AG08396 (cell line): ENCODE results near the gene EPHB1.
A peak's percentile ranks its signal among the peaks of the same experiment; 100 is the strongest.

ENCODE experiments used
- DNase-seq: peaks from one replicate; pipeline ENCODE4 v3.0.0; 2012; ENCODE audit warnings: low spot score, mixed read lengths

EPHB1 gene

GRCh38 chr3:134794950-134795745 lies at the start of gene EPHB1:
Gene EPHB1 (plus strand): TSS chr3:134795260.
- peak; percentile 93 for DNase-seq

GRCh38 chr3:134748698-134749097 lies 46.4 kb upstream of the EPHB1 start:
- DNase-seq = no peak

GRCh38 chr3:134749174-134749573 lies 45.9 kb upstream of the EPHB1 start:
- no peak for DNase-seq

GRCh38 chr3:134749802-134750553 lies 45.1 kb upstream of the EPHB1 start:
- DNase-seq = no peak

- DNase-seq = no peak
Observed at GRCh38 chr3:134751831-134752230, 43.2 kb upstream of the EPHB1 start.

GRCh38 chr3:134752761-134753461 lies 42.1 kb upstream of the EPHB1 start:
- no peak for DNase-seq

GRCh38 chr3:134753999-134754742 lies 40.9 kb upstream of the EPHB1 start:
- no peak for DNase-seq

GRCh38 chr3:134754768-134755559 lies 40.1 kb upstream of the EPHB1 start:
- peak; percentile 68 for DNase-seq

- DNase-seq = no peak
Observed at GRCh38 chr3:134755821-134756220, 39.2 kb upstream of the EPHB1 start.

- DNase-seq = no peak
Observed at GRCh38 chr3:134757549-134758069, 37.5 kb upstream of the EPHB1 start.

- DNase-seq = no peak
Observed at GRCh38 chr3:134761213-134761612, 33.8 kb upstream of the EPHB1 start.

- no peak for DNase-seq
Observed at GRCh38 chr3:134762016-134762415, 33.0 kb upstream of the EPHB1 start.

- DNase-seq = no peak
Observed at GRCh38 chr3:134765468-134765867, 29.6 kb upstream of the EPHB1 start.

- DNase-seq = no peak
Observed at GRCh38 chr3:134766290-134766689, 28.8 kb upstream of the EPHB1 start.

- DNase-seq = no peak
Observed at GRCh38 chr3:134768116-134768515, 26.9 kb upstream of the EPHB1 start.

- no peak for DNase-seq
Observed at GRCh38 chr3:134768837-134769236, 26.2 kb upstream of the EPHB1 start.

- no peak for DNase-seq
Observed at GRCh38 chr3:134769287-134769868, 25.7 kb upstream of the EPHB1 start.

GRCh38 chr3:134772011-134772410 lies 23.0 kb upstream of the EPHB1 start:
- no peak for DNase-seq

- no peak for DNase-seq
Observed at GRCh38 chr3:134772591-134772990, 22.5 kb upstream of the EPHB1 start.

GRCh38 chr3:134775831-134776230 lies 19.2 kb upstream of the EPHB1 start:
- no peak for DNase-seq

- no peak for DNase-seq
Observed at GRCh38 chr3:134776518-134776917, 18.5 kb upstream of the EPHB1 start.
